Measurements from ENCODE around the gene CD6.

DNA sequence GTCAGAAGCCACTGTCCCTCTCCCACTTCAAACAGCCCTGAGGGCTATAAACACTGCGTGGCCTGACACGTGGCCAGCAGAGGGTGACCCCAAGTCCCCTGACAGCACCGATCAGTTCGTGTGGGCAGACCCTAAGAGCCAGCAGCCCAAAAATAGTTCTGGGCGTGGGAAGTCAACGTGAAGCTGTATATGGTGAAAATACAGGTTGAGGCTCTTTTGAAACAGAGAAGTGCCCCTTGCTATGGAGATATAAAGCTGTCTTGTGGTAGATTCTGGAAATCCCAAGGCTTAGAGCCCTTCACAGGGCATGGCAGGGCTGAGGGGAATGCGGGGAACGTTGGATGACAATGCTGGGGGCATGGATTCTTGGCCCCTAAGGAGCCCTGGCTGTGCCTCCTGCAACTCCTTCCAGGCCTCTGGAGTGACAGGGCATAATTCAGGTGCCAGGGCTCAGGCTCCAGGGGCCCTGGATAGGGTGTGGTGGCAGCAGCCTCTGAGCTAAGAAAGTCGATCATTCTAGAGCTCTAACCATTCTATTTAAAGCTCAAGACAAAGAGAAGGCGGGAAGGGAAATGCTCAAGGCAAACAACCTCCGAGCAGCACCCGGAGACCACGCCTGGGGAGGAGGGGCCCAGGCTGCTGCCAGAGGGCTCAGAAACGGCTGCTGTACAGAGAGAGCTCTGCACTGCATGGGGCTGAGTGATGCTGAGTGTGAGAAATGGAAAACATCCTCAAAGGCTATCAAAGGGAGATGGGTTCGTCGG, 70.5 kb downstream of the CD6 start:
- no peak for TF ChIP-seq POLR2A (IDR thresholded peaks at IDR 0.05)
- TF ChIP-seq, protein P1, sequence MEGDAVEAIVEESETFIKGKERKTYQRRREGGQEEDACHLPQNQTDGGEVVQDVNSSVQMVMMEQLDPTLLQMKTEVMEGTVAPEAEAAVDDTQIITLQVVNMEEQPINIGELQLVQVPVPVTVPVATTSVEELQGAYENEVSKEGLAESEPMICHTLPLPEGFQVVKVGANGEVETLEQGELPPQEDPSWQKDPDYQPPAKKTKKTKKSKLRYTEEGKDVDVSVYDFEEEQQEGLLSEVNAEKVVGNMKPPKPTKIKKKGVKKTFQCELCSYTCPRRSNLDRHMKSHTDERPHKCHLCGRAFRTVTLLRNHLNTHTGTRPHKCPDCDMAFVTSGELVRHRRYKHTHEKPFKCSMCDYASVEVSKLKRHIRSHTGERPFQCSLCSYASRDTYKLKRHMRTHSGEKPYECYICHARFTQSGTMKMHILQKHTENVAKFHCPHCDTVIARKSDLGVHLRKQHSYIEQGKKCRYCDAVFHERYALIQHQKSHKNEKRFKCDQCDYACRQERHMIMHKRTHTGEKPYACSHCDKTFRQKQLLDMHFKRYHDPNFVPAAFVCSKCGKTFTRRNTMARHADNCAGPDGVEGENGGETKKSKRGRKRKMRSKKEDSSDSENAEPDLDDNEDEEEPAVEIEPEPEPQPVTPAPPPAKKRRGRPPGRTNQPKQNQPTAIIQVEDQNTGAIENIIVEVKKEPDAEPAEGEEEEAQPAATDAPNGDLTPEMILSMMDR (IDR thresholded peaks at IDR 0.05), result no peak

All from right lobe of liver (tissue), 4 donors.